ENCODE data around the gene DBH.

DNA sequence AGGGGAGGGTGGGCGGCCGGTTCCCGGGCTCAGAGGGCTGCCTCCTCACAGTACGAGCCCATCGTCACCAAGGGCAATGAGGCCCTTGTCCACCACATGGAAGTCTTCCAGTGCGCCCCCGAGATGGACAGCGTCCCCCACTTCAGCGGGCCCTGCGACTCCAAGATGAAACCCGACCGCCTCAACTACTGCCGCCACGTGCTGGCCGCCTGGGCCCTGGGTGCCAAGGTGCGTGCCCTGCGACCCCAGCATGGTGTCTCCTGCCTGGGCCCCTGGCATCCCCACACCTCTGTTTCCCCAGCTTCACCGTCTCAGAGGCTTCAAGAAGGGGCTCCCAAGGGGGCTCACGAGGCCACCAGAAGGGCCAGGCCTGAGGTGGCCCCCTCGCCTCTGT, 7.2 kb downstream of the DBH start:
- no peak for TF ChIP-seq POLR2A (IDR thresholded peaks at IDR 0.05)
- TF ChIP-seq, protein P1, sequence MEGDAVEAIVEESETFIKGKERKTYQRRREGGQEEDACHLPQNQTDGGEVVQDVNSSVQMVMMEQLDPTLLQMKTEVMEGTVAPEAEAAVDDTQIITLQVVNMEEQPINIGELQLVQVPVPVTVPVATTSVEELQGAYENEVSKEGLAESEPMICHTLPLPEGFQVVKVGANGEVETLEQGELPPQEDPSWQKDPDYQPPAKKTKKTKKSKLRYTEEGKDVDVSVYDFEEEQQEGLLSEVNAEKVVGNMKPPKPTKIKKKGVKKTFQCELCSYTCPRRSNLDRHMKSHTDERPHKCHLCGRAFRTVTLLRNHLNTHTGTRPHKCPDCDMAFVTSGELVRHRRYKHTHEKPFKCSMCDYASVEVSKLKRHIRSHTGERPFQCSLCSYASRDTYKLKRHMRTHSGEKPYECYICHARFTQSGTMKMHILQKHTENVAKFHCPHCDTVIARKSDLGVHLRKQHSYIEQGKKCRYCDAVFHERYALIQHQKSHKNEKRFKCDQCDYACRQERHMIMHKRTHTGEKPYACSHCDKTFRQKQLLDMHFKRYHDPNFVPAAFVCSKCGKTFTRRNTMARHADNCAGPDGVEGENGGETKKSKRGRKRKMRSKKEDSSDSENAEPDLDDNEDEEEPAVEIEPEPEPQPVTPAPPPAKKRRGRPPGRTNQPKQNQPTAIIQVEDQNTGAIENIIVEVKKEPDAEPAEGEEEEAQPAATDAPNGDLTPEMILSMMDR (IDR thresholded peaks at IDR 0.05) = no peak
- no peak for TF ChIP-seq POLR2AphosphoS5 (IDR thresholded peaks at IDR 0.05)

All from stomach (tissue), 4 donors.